PC-9 (cell line): ENCODE measurements around the gene MRPL28.

Experiments
- CTCF ChIP-seq: fragments of 200-600 bp; sonication (generic); conservative IDR thresholded peaks from 2 replicates; pipeline ENCODE4 v1.6.1; 2017; ENCODE audit warnings: mixed run types, antibody characterized with exemption, mild to moderate bottlenecking, moderate library complexity
- EZH2 ChIP-seq: fragments of 200-600 bp; sonication (generic); IDR thresholded peaks from 2 replicates; pipeline ENCODE4 v1.8.0; 2017; ENCODE audit warnings: antibody characterized with exemption, low read depth

DNA sequence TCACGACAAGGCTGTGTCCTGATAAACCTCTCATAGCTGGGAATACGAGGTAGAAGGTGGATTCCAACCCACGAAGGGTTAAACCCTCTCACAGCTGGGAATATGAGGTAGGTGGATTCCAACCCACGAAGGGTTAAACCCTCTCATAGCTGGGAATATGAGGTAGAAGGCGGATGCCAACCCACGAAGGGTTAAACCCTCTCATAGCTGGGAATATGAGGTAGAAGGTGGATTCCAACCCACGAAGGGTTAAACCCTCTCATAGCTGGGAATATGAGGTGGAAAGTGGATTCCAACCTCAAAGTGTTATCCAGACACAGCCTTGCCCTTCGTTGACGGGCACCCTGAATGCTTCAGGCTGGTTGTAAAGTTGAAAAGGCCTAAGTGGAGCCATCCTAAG is 48.8 kb downstream of the MRPL28 start:
- no peak for TF ChIP-seq CTCF
- TF ChIP-seq EZH2: no peak
